Testis (tissue), 2 donors: ENCODE results near the gene YOD1.

ENCODE experiments used
- POLR2A ChIP-seq: fragments of 450-650 bp; IDR thresholded peaks from one replicate; pipeline ENCODE4 v1.6.1; 2017; ENCODE audit warnings: antibody characterized with exemption, mild to moderate bottlenecking, moderate library complexity
- TF ChIP-seq, protein P1 (sequence below), 3 experiments: fragments of 450-650 bp in 2 of 3; fragments of 200-600 bp in 1 of 3; sonication (generic) in 1 of 3; IDR thresholded peaks; one replicate each; pipeline ENCODE4 v1.5.1; 2016 to 2019; ENCODE audit warnings: antibody characterized with exemption in 3 of 3, mild to moderate bottlenecking in 2 of 3, moderate library complexity in 1 of 3

DNA sequence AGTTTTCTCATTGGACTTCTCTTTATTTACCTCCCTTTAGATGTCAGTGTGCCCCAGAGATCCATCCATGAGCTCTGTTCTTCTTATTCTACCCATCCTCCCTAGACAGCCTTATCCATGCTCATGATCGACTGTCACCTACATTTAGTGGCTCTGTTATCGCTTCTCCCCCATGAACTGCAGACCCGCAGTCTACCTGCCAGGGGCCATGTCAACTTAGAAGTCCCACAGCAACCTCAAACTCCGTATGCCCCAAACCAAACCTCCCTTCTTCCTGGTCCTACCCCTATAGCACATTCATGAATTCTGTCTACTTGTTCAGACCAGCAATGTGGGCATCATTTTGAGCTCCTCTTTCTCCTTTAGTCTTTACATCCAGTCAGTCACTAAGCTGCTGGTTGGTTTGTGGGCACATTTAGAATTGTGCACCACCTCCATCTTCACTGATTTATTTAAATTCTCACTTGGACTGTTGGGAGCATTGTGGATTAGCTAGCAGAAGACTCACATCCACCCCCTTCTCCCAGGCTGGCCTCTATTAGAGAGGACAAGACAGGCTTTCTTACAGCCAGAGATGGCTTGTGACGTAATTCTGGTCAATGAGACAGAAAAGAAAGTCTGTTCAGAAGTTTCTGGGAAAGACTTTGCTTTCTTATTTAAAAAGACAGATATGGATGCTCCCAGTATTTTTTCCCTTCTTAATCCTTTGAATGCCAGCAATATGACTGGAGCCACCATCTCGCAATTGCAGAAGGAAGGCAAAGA is 37.5 kb downstream of the YOD1 start:
- TF ChIP-seq, protein P1, sequence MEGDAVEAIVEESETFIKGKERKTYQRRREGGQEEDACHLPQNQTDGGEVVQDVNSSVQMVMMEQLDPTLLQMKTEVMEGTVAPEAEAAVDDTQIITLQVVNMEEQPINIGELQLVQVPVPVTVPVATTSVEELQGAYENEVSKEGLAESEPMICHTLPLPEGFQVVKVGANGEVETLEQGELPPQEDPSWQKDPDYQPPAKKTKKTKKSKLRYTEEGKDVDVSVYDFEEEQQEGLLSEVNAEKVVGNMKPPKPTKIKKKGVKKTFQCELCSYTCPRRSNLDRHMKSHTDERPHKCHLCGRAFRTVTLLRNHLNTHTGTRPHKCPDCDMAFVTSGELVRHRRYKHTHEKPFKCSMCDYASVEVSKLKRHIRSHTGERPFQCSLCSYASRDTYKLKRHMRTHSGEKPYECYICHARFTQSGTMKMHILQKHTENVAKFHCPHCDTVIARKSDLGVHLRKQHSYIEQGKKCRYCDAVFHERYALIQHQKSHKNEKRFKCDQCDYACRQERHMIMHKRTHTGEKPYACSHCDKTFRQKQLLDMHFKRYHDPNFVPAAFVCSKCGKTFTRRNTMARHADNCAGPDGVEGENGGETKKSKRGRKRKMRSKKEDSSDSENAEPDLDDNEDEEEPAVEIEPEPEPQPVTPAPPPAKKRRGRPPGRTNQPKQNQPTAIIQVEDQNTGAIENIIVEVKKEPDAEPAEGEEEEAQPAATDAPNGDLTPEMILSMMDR (IDR thresholded peaks at IDR 0.05), result no peak
- TF ChIP-seq POLR2A, result no peak
